ENCODE measurements around the gene YEATS2. TPM values are rescaled to one million over a fixed set of nuclear protein-coding genes. Genes with fewer than 3 reads are reported as not detected.

The YEATS2 gene
- total RNA-seq, 1 experiment from 2014 or later, result 38.6 TPM

GRCh38 chr3:183664913-183665381 is 32.6 kb upstream of the YEATS2 start:
- ATAC-seq, result no peak
- Histone ChIP-seq H3K79me2 (ENCODE audit: insufficient read depth, low read length) (no peaks in the 10 kb centered on the region), H3K4me3 (replicated peaks in 1 of 2; ENCODE audit: low read depth in 1 of 2, low read length in 2 of 2) (no peak overlapping the region), H2AFZ (ENCODE audit: low read depth, low read length, poor library complexity, severe bottlenecking) (no peak overlapping the region), H3K27me3 (ENCODE audit: insufficient read depth, low read length) (no peaks in the 10 kb centered on the region), H3K36me3 (ENCODE audit: control insufficient read depth in 1 of 2, insufficient read depth in 2 of 2, low read length in 2 of 2) (no peaks in the 10 kb centered on the region), H4K20me1 (ENCODE audit: insufficient read depth) (no peaks in the 10 kb centered on the region), H3K4me2 (ENCODE audit: low read length) (no peak overlapping the region), H3K9me3 (ENCODE audit: control insufficient read depth in 1 of 2, insufficient read depth in 1 of 2, low read depth in 1 of 2, low read length in 2 of 2) (no peaks in the 10 kb centered on the region), H3K9me2 (ENCODE audit: insufficient read depth) (no peaks in the 10 kb centered on the region), H3K9ac (ENCODE audit: low read length) (no peak overlapping the region), H3K27ac (ENCODE audit: low read depth, low read length) (no peak overlapping the region), H3K4me1 (ENCODE audit: control insufficient read depth in 1 of 2, insufficient read depth in 2 of 2, low read length in 2 of 2) (no peaks in the 10 kb centered on the region)
- ChIA-PET POLR2A (no interaction called here), CTCF (no interaction called here), RAD21 (ENCODE audit: low non-redundant PET in 1 of 2, low total read pairs in 2 of 2, uncharacterized antibody in 2 of 2, unreplicated experiment in 2 of 2) (no interaction called here)
- no peak for TF ChIP-seq ATF3 (IDR thresholded peaks at IDR 0.05)
- no TSS peak for BruUV-seq (replicated peaks)
- DNase-seq (ENCODE audit: low read depth, low spot score), result no peak
- intact Hi-C loops (cut with micrococcal nuclease), result no loop called here

- H3K4me1 ChIP-seq (ENCODE audit: control insufficient read depth in 1 of 2, insufficient read depth in 2 of 2, low read length in 2 of 2), result no peaks in the 10 kb centered on the region
- TF ChIP-seq RAD21 (IDR thresholded peaks at IDR 0.05; ENCODE audit: low read depth), result no peak
- TF ChIP-seq YY1 (IDR thresholded peaks at IDR 0.05; ENCODE audit: extremely low read depth, insufficient replicate concordance, low read depth, low read length), result no peak
- TF ChIP-seq CEBPB (IDR thresholded peaks at IDR 0.05; ENCODE audit: low read depth), result no peak
- no peak for TF ChIP-seq EGR1 (IDR thresholded peaks at IDR 0.05; ENCODE audit: low read depth)
- TF ChIP-seq ZNF274 (IDR thresholded peaks at IDR 0.05; ENCODE audit: low read depth, low read length), result no peak
- TF ChIP-seq POLR2AphosphoS5 (IDR thresholded peaks at IDR 0.05; ENCODE audit: low read depth, low read length), result no peak
- TF ChIP-seq FOSL1 (IDR thresholded peaks at IDR 0.05; ENCODE audit: low read depth), result no peak
- no peak for TF ChIP-seq EZH2phosphoT487 (IDR thresholded peaks at IDR 0.05; ENCODE audit: borderline replicate concordance)
- TF ChIP-seq EZH2 (IDR thresholded peaks at IDR 0.05), result no peak
- TF ChIP-seq ELF1 (IDR thresholded peaks at IDR 0.05; ENCODE audit: borderline replicate concordance, low read depth), result no peak
- TF ChIP-seq SP1 (IDR thresholded peaks at IDR 0.05; ENCODE audit: low read depth), result no peak
- TF ChIP-seq CBX3 (IDR thresholded peaks at IDR 0.05; ENCODE audit: low read depth), result no peak
- no peak for TF ChIP-seq CTCF (IDR thresholded peaks at IDR 0.05 in 2 of 3, conservative IDR thresholded peaks at IDR 0.05 in 1 of 3; ENCODE audit: borderline replicate concordance in 1 of 3, insufficient read depth in 1 of 3, low read depth in 2 of 3, low read length in 2 of 3)
- no peaks in the 10 kb centered on the region for H3K9me3 ChIP-seq (ENCODE audit: control insufficient read depth in 1 of 2, insufficient read depth in 1 of 2, low read depth in 1 of 2, low read length in 2 of 2)
- no peaks in the 10 kb centered on the region for H3K36me3 ChIP-seq (ENCODE audit: control insufficient read depth in 1 of 2, insufficient read depth in 2 of 2, low read length in 2 of 2)
- no peak overlapping the region for H3K27ac ChIP-seq (ENCODE audit: low read depth, low read length)
- no peak overlapping the region for H3K9ac ChIP-seq (ENCODE audit: low read length)
- H3K4me3 ChIP-seq (replicated peaks in 1 of 2; ENCODE audit: low read depth in 1 of 2, low read length in 2 of 2), result no peak overlapping the region
- H3K9me2 ChIP-seq (ENCODE audit: insufficient read depth), result no peaks in the 10 kb centered on the region
- H3K79me2 ChIP-seq (ENCODE audit: insufficient read depth, low read length), result no peaks in the 10 kb centered on the region
- ATAC-seq, result no peak
- TSS peak; percentile 36 for BruUV-seq (replicated peaks)
- no peaks in the 10 kb centered on the region for H3K27me3 ChIP-seq (ENCODE audit: insufficient read depth, low read length)
- POLR2A ChIA-PET, result no interaction called here
- DNase-seq (ENCODE audit: low read depth, low spot score), result no peak
- RAD21 ChIA-PET (ENCODE audit: low non-redundant PET in 1 of 2, low total read pairs in 2 of 2, uncharacterized antibody in 2 of 2, unreplicated experiment in 2 of 2), result no interaction called here
- no peaks in the 10 kb centered on the region for H4K20me1 ChIP-seq (ENCODE audit: insufficient read depth)
- CTCF ChIA-PET, result no interaction called here
- H3K4me2 ChIP-seq (ENCODE audit: low read length), result no peak overlapping the region
- H2AFZ ChIP-seq (ENCODE audit: low read depth, low read length, poor library complexity, severe bottlenecking), result no peak overlapping the region
- intact Hi-C loops (cut with micrococcal nuclease), result no loop called here
Measured at GRCh38 chr3:183680061-183680460, 17.5 kb upstream of the YEATS2 start.

Data from HCT116 (cell line).